ENCODE measurements around the gene HIBADH.
"Not testable (repeated sequence)": the region's sequence is repeated elsewhere in the genome, so short reads cannot be mapped to it uniquely, and the experiment has no call there.

The HIBADH gene

DNA sequence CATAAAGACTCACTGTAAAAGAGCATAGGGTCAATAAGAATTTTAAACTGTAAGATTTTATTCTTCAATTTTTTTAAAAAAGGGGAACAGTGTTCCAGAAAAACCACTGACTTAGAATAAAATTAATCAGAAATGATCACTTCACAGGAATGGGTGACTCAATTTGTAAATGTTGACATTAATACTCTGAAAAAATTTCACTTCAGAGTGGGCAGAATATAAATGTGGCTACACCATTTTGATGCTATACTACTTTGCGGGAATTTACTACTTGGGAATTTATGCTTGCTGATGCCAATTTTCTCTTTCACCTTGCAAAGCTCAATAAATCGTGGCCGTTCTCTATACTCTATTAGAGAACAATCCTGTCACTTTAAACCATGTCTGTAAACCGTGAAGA lies 126.9 kb downstream of the HIBADH start:
- DNase-seq = no peak

DNA sequence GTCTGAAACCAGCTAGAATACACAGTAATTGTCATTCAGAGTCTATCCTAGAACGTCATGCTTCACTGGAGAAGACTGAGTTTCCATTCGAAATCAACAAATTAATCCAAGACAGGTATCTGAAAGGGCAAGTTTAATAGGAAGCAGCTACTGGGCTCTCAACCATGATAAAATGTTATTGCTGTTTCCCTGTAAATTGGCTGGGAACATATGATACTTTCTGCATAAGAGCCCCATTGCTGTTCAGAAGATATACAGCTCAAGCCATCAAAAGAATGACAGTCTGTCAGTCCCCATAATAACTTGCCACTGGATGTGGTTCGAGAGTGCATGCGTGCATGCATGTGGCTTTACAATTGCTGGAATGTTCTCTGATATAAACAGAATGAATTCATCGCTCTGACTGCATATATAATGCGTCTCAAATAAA lies 129.0 kb downstream of the HIBADH start:
- DNase-seq = no peak

DNA sequence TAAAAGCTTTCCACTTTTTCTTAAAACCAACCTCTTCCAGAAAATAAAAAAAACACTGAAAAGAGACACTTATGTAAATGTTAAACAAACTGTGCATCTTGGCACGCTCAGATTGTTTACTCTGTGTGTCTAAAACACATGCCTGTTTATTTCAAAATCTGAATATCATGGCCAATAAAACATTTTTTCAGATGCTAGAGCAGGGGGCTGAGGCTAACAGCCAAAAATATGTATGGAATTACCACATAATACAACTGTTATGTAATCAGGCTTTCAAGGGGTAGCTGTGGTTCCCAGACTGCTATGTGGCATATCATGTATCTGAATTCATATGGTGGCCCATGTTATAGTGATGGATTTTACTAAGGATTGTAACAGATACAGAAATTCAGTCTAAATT lies 130.4 kb downstream of the HIBADH start:
- DNase-seq = no peak

DNA sequence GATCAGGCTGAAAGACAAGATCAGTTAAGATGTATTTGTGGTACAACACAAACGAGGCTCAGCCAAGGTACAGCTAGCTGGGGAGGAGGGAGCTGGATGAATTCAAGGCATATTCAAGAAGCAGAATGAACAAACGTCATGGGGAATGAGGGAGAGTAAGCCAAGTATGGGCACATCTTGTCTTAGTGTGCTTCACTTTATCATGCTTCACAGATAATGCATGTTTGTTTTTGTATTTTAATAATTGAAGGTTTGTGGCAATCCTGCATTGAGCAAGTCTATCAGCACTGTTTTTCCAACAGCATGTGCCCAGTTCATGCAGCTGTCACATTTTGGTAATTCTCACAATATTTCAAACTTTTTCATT lies 135.4 kb downstream of the HIBADH start:
- no peak for DNase-seq

DNA sequence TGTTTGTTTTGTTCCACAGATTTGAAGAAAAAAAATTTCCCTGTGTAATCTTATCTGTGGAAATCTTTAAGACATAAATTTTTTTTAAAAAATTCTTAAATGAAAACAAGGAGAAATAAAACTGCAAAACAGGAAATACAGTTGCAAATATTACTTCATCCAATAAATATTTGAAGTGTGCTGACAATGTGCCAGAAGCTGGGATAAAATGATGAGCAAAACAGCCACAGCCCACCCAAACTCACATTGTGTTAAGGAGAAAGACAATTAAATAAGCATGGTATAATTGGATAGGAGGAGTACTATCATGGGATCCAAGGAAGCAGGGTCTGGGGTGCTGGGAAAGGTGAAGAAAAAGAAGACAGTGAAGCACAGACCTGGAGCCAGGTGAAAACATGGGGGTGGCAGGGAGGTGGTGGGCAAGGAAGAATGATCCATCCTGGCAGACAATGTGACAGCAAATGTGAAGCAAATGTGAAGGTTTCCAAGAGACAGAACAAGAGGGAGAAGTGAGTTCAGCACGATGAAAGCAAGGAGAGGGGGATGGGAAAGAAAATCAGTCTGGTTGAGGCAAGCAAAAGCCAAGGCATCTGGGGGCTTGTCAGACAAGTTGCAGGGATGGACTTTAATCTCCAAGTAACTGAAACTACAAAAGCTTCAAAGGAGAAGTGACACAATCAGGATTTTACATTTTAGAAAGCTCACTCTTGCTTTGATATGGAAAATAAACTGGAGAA lies 135.9 kb downstream of the HIBADH start:
- no peak for DNase-seq

DNA sequence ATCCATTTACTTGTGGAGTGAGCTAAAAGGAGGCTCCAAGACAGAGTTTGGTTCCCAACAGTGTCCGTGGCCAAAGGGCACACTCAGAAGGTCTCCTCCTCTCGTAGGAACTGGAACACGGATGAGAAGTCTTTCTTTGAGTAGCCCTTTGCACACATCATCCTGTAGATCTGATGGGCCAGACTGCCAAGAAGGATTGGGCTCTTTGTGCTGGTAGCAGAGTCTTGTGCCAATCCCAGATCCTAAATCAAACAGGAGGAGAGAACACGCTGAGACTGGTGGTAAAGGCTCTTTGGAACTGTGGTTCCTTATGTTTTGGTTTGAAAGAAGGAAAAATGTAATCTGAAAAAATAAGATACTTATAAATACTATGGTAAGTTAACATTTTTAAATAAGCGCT lies 136.6 kb downstream of the HIBADH start:
- DNase-seq = no peak

DNA sequence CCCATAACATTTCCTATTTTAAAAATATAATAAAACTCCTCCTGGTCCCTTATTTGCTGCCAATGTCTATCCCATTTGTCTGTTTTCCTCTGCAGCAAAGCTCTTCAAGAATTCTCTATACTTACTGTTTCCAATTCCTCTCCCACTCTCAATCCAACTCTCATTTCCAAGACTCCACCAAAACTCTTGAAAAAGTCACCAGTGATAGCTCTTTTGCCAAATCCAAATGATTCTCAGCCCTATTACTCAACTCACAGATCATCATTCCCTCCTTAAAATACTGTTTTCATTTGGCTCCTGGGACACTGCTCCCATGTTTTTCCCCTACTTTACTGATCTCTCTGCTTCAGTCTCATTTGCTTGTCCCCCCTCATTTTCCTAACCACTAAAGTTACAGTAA lies 139.4 kb downstream of the HIBADH start:
- no peak for DNase-seq

DNA sequence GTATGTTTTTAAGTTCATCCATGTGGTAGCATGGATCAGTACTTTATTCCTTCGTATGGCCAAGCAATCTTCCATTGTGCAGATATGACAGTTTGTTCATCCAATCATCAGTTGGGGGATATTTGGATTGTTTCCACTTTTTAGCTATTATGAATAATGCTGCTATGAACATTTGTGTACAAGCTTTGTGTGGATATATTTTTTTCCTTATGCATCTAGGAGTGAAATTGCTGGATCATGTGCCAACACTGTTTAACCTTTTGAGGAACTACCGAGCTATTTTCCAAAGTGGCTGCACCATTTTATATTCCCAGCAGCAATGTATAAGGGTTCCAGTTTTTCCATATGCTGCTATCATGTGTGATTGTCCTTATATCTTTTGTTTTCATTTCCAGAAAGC lies 140.1 kb downstream of the HIBADH start:
- DNase-seq = no peak

DNA sequence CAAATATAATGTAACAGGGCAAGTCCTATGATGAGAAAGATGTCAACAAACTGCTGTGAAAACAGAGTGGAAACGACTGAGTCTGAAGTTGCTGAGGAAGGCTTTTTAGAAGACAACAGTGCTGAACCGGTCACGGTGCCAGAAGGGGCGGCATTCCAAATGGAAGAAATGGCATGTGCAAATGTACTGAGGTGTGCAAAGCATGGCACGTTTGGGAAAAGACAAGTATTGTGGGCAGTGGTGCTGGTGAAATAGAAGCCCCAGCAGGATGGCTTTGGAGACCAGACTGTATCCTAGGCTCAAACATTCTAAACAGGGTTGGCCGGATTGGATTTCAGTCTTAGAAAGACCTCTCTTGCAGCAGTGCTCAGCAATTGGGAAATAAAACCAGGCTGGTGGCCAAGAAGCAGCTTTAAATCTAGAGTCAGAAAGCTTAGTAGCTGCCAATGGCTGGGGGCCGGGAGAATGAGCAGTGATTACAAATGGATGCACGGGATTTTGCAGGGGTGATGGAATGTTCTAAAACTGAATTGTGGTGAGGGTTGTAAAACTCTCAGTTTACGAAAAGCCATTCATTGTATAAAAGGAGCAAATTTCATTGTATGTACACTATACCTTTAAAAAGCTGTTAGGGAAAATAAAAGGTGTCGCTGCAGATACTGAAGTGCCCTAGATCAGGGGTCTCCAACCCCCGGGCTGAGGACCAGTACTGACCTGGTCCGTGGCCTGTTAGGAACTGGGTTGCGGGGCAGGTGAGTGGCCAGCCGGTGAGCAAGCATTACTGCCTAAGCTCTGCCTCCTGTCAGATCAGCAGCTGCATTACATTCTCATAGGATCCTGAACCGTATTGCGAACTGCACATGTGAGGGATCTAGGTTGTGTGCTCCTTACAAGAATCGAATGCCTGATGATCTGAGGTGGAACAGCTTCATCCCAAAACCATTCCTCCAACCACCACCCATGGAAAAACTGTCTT lies 141.6 kb downstream of the HIBADH start:
- peak; percentile 70 for DNase-seq

DNA sequence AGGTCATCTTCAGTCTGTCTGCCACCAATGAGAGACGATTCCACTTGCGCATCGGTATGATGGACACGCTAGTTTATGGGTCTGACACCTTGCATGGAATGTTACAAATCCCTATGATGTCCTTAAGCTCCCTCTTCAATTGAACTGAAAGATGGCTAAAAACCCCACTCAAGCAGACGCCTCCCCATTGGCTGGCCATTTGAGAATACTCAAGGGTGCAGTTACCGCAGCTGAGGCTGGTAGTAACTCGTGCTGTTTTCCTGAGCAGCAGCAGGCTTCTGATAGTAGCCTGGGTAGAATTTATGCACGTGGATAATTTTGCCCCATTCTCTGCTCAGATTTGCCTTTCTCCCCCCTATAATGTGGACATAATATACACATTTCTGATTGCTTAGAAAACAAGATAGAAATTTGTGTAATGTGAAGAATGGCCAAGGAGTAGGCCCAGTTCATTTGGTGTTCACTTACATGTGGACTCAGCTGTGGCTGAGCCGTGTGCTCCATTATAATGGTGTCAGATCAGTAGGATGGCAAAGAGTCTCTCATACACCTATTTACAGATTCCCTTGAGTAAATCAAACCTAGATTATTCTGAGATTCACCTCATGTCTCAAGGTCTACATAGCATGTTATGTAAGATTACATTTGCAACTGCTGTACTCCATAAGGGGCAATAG lies 142.8 kb downstream of the HIBADH start:
- no peak for DNase-seq

DNA sequence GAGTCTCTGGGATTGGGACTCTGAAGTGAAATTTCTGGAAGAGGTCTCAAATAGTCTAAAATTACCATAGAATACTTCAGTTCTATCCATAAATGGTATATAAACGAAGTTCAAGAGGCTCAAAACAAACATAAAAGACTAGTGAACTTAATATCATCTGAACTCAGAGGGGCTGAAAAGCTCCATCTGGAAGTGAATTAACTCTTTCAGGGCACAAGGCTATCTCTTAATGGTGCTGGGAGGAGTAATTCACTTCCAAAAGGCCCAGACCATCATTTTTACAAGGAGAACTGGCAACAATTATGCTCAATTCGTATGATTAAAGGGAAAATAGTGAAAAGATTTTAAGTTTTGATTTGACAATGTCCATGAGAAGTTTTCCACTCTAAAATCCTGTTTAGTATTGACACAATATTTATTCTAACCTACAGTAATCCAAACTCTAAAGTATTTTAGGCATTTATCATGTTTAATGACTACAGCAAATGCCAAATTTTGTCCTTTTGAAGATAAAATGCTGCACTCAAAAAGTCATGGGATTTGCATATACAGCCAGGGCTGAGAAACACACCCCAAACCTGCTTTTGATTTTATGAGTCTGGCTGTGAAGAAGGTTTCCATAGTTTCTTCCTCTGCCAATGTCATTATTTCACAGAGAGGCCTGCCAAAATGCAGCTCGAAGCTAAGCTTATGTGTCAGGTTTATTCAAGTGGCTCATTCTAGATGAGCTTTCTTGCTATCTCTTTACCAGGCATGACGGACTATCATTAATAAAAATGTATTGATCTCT lies 143.9 kb downstream of the HIBADH start:
- no peak for DNase-seq

DNA sequence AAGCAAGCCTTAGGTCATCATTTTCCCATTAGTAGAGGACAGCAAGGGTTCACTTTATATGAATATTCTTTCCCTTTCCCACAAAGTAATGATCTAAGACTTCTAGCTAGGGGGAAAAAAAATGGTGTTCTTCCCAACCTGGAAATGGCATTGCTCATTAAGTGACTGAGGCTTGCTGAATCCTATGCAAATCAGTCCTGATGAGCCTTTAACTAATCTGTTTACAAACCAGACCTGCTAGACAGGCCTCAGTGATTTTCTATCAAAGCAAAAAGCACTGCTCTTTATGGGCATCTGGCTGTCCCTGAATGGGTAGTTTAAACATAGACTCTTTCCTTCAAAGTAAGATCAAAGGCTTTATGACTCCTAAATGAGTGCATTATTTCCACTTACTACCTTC lies 146.3 kb downstream of the HIBADH start:
- no peak for DNase-seq

DNA sequence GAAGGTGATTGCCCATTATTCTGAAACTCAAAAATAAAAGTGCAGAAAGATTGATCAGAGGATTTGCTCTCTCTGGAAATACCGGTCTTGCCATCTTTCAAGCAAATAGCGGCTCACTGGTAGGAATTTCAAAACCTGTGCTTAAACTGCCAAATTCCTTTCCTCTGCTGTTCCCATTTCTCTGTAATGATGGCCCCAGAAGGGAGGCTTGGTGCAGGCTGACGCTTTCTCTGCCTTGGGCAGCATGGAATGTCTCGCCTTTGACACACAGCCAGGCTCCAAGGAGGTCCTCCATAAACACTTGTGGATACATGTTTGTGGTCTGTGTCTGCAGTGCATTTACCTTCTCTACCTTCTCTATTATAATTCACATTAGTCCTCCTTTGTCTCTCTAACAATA lies 146.8 kb downstream of the HIBADH start:
- DNase-seq = no peak

DNA sequence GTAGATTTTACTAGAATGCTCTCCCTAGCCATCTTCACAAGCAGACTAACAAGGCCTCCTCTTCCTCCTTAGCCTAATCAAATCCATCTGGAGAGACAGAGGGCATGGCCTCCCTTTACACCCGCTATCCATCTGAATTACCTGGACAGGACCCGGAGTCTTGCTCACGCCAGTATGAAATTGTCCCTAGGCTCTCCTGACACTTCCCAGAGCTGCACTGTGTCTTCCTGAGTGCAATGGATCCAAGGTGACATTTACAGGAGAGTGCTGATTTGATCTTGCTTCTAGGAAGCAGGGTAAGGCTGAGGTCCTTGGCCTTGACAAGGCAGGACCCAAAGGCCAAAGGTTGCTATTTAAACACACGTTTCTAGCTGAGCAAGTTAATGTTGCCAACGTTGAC lies 147.8 kb downstream of the HIBADH start:
- DNase-seq = no peak

DNA sequence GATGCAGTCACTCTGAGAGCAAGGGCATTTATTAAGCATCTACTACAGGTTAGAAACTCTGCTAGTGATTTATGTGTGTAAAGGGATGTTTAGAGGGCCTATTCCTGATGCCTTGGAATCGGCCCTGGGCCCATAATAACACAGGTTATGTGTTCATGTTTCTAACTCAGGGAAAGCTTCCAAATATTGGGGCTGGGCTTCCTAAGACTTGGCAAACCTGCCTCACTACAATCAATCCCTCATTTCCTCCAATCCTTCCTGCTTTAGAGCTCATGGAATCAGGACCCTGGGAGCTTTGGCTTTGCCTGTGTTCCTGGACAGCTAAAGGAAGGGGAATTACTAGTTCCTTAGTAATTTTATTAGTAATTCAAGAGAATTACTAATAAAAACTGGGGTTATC lies 148.8 kb downstream of the HIBADH start:
- no peak for DNase-seq

DNA sequence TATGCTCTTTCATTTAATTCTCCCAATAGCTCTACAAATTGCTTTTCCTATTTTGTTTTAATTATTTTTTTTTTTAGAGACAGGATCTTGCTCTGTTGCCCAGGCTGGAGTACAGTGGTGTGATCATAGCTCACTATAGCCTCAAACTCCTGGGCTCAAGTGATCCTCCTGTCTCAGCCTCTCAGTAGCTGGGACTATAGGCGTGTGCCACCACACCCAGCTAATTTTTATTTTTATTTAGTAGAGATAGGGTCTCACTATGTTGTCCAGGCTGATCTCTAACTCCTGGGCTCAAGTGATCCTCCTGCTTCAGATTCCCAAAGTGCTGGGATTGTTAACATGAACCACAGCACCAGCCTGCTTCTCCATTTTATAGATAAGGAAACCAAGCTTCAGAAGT lies 151.3 kb downstream of the HIBADH start:
- not testable (repeated sequence) for DNase-seq

DNA sequence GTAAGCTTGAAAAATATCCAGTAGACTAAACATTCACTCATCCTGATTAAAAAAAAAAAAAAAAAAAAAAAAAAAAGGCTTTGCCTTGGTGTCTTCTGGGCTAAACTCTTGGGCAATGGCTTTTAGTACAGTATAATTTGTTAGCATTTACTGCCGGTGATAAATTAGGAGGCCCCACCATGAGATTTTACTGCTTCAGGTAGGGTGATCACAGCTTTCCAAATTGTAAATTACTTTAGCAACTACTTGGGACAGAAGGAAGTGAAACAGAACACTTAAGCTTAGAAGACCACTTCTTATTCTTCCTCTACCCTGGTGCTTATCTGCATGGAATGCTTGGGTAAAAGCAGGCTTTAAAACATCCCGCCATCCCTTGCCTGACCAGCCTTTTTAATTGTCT lies 152.1 kb downstream of the HIBADH start:
- no peak for DNase-seq

DNA sequence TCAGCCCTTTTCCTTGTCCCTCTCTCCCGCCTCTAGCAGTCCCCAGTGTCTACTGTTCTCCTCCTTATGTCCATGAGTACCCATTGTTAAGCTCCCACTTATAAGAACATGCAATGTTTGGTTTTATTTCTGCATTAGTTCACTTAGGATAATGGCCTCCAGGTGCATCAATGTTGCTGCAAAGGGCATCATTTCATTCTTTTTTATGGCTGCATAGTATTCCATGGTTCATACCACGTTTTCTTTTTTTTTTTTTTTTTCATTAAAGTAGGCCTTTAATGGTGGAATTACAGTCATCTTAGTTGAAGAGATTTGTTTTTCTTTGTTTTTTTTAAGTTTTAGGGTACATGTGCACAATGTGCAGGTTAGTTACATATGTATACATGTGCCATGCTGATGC lies 160.8 kb downstream of the HIBADH start:
- not testable (repeated sequence) for DNase-seq

DNA sequence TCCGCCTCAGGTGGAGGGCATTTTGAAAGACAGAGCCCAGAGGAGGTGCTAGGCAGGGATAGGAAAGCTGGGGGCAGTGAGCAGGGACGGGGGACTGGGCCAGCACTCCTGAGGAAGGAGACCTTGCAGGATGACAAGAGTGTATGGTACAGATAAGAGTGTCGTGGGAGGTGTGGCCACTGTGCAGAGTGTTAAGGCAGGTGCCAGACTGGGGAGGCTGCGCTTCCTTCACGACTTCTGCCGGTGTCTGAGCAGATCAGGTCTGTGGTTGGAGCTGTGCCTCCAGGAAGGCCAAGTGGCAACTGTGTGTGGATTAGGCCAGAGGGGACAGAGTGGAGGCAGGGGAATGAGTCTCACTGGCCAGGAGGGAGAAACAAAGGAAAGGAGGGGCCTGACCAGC lies 161.7 kb downstream of the HIBADH start:
- DNase-seq = no peak

DNA sequence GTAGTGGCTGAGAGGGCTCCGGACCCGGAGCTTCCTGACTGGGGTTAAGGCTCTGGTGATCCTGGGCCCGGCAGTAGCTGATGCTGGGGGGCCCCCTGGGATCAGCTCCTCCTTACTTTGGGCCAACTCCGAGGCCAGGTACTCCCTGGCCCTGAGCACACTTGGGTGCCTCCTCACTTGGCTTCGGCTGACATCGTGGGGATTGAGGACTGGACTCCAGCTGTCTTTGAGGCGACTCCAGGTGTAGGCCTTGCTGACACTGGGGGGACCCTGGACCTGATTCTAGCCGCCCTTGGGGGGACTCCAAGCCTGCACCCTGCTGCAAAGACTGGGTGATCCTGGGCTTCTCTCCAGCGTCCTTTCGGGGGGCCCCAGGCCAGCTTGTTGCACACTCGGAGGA lies 170.5 kb downstream of the HIBADH start:
- no peak for DNase-seq

DNA sequence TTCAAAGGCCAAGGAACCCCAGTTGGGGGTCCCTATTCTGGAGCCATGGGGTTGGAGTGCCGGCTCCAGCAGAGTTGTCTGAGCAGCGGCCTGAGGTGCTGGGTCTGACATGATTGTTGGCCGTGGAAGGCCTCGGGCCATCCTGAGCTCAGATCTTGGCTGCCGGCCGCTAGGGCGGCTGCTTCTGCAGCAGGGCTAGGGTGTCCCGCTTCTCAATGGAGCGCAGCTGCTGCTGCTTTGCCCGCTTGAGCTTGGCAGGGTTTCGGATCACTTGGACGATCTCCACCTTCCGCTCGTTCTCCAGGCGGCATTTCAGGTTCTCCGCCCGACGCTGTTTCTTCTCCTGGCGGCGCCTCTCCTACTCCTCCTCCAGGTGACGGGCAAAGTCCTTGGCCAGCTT lies 171.1 kb downstream of the HIBADH start:
- DNase-seq = no peak

DNA sequence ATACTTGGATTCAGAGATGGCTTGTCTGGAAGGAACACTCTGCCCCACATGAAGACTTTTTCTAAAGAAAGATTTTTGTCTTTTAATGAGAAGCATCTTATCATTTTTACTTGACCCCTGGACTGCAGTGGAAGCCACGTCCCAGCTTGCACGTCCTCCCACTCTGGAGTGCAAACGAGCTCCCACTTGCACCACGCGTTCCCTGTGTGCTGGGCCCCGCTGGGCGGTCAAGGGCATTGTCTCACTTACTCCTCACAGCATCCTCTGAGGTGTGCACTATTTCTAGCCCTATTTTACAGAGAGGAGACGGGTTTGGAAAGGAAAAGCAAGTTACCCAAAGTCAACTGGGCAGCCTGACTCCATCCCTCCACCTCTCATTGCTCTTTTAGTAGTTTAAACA lies 175.2 kb downstream of the HIBADH start:
- no peak for DNase-seq

DNA sequence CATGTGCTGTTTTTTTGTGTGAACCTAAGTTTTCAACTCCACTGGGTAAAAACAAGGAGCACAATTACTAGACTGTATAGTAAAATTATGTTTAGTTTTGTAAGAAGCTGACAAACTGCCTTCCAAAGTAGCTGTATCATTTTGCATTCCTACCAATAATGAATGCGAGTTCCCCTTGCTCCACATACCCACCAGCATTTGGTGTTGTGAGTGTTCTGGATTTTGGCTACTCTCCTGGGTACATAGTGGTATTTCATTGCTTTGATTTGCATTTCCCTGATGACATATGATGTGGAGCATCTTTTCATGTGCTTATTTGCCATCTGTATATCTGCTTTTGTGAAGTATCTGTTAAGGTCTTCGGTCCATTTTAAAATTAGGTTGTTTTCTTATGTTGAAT lies 178.2 kb downstream of the HIBADH start:
- DNase-seq = no peak
